RWPE2 (cell line): ENCODE measurements around the gene NTN1.

Source experiments
- ATAC-seq: fragments of 200-7000 bp; cut with Tn5 transposase; 3 replicates; pipeline ENCODE4 v1.9.1; 2021; ENCODE audit warnings: low read depth
- DNase-seq: peaks from one replicate; pipeline ENCODE4 v3.0.0-alpha.2; 2020; ENCODE audit warnings: low spot score
- H3K27ac ChIP-seq: fragments of 450-650 bp; 2 replicates; pipeline ENCODE4 v1.5.1; 2017; ENCODE audit warnings: mild to moderate bottlenecking; ENCODE audit not compliant: poor library complexity, severe bottlenecking
- H3K27me3 ChIP-seq: fragments of 250-450 bp; sonication (Bioruptor Pico); 2 replicates; pipeline ENCODE4 v1.5.1; 2021; ENCODE audit warnings: mild to moderate bottlenecking, moderate library complexity; ENCODE audit not compliant: insufficient read depth, poor library complexity, severe bottlenecking
- H3K36me3 ChIP-seq: fragments of 250-450 bp; sonication (Bioruptor Pico); 2 replicates; pipeline ENCODE4 v1.5.1; 2020; ENCODE audit warnings: low read depth, mild to moderate bottlenecking, moderate library complexity
- H3K4me1 ChIP-seq: fragments of 250-450 bp; sonication (Bioruptor Pico); 2 replicates; pipeline ENCODE4 v1.5.1; 2021; ENCODE audit warnings: mild to moderate bottlenecking, moderate library complexity; ENCODE audit not compliant: insufficient read depth, poor library complexity, severe bottlenecking
- H3K4me3 ChIP-seq: fragments of 250-450 bp; sonication (Bioruptor Pico); 2 replicates; pipeline ENCODE4 v1.5.1; 2021; ENCODE audit warnings: mild to moderate bottlenecking, moderate library complexity; ENCODE audit not compliant: severe bottlenecking
- H3K9me3 ChIP-seq: fragments of 250-450 bp; sonication (Bioruptor Pico); 2 replicates; pipeline ENCODE4 v1.5.1; 2021; ENCODE audit warnings: mild to moderate bottlenecking, moderate library complexity; ENCODE audit not compliant: severe bottlenecking
- TF ChIP-seq, protein P1 (sequence below): fragments of 450-650 bp; IDR thresholded peaks from one replicate; pipeline ENCODE4 v1.5.1; 2017; ENCODE audit warnings: mild to moderate bottlenecking, moderate library complexity; ENCODE audit not compliant: poor library complexity, severe bottlenecking

NTN1 gene

GRCh38 chr17:9292561-9292941 is 271.2 kb downstream of the NTN1 start:
- ATAC-seq = no peak; the same call in 2 of the 3 replicates

More at GRCh38 chr17:9292561-9292941, 271.2 kb downstream of the NTN1 start:
- no peaks in the 10 kb centered on the region for H3K36me3 ChIP-seq
- TF ChIP-seq, protein P1, sequence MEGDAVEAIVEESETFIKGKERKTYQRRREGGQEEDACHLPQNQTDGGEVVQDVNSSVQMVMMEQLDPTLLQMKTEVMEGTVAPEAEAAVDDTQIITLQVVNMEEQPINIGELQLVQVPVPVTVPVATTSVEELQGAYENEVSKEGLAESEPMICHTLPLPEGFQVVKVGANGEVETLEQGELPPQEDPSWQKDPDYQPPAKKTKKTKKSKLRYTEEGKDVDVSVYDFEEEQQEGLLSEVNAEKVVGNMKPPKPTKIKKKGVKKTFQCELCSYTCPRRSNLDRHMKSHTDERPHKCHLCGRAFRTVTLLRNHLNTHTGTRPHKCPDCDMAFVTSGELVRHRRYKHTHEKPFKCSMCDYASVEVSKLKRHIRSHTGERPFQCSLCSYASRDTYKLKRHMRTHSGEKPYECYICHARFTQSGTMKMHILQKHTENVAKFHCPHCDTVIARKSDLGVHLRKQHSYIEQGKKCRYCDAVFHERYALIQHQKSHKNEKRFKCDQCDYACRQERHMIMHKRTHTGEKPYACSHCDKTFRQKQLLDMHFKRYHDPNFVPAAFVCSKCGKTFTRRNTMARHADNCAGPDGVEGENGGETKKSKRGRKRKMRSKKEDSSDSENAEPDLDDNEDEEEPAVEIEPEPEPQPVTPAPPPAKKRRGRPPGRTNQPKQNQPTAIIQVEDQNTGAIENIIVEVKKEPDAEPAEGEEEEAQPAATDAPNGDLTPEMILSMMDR = no peak
- no peaks in the 10 kb centered on the region for H3K9me3 ChIP-seq
- no peak overlapping the region for H3K27ac ChIP-seq
- peaks cover 7% of the 10 kb centered on the region for H3K4me1 ChIP-seq
- DNase-seq = no peak
- no peak overlapping the region for H3K4me3 ChIP-seq
- no peaks in the 10 kb centered on the region for H3K27me3 ChIP-seq
